Measurements from ENCODE around the gene CHRDL2. TPM values are rescaled to one million over a fixed set of nuclear protein-coding genes. Genes with fewer than 3 reads are reported as not detected.

The CHRDL2 gene
- total and polyA plus RNA-seq, 2 of the 13 experiments (the other 11 are each of a cell fraction or from before 2014, with no cell fraction given) = 0.04 TPM; not detected in 1

GRCh38 chr11:74749127-74749964 is 18.1 kb upstream of the CHRDL2 start (continued):
- peak; percentile 69; the same call in 1 of the 2 replicates for TF ChIP-seq THAP7 (CRISPR knock-in tag; IDR thresholded peaks at IDR 0.05)
- no peak for TF ChIP-seq MAZ (IDR thresholded peaks at IDR 0.05; ENCODE audit: borderline replicate concordance, low read depth, low read length)
- 0 out of 2 replicates have a peak, but pooled peaks have one; percentile 46 for TF ChIP-seq MAZ (CRISPR knock-in tag; IDR thresholded peaks at IDR 0.05; ENCODE audit: low read depth)
- no peak for TF ChIP-seq ZNF367 (CRISPR knock-in tag; IDR thresholded peaks at IDR 0.05; ENCODE audit: borderline replicate concordance)
- TF ChIP-seq UBTF (CRISPR knock-in tag; IDR thresholded peaks at IDR 0.05) = peak; percentile 86; the same call in 1 of the 2 replicates
- peak; percentile 63; the same call in 1 of the 2 replicates for TF ChIP-seq ZBTB43 (CRISPR knock-in tag; conservative IDR thresholded peaks at IDR 0.05)
- peak; percentile 52; the same call in 1 of the 2 replicates for TF ChIP-seq YEATS4 (CRISPR knock-in tag; IDR thresholded peaks at IDR 0.05; ENCODE audit: borderline replicate concordance)
- TF ChIP-seq ZNF441 (CRISPR knock-in tag; IDR thresholded peaks at IDR 0.05; ENCODE audit: borderline replicate concordance) = peak; percentile 84
- peak; percentile 63; the same call in 1 of the 2 replicates for TF ChIP-seq HMG20B (CRISPR knock-in tag; conservative IDR thresholded peaks at IDR 0.05)
- 0 out of 2 replicates have a peak, but pooled peaks have one; percentile 30 for TF ChIP-seq ZBTB33 (CRISPR knock-in tag; IDR thresholded peaks at IDR 0.05)
- no peak for TF ChIP-seq PRDM4 (CRISPR knock-in tag; IDR thresholded peaks at IDR 0.05; ENCODE audit: borderline replicate concordance)
- peak; percentile 30; the same call in 1 of the 2 replicates for TF ChIP-seq ZNF639 (CRISPR knock-in tag; conservative IDR thresholded peaks at IDR 0.05)
- TF ChIP-seq ASH2L (IDR thresholded peaks at IDR 0.05; ENCODE audit: insufficient read length, low read depth, low read length) = peak; percentile 46
- TF ChIP-seq ZZZ3 (CRISPR knock-in tag; IDR thresholded peaks at IDR 0.05; ENCODE audit: borderline replicate concordance) = peak; percentile 44; the same call in 1 of the 2 replicates
- peak; percentile 37; the same call in 1 of the 2 replicates for TF ChIP-seq ZNF563 (CRISPR knock-in tag; IDR thresholded peaks at IDR 0.05)
